Endothelial cell of umbilical vein (primary cell): ENCODE measurements around the gene HERC5. TPM values are rescaled to one million over a fixed set of nuclear protein-coding genes. Genes with fewer than 3 reads are reported as not detected.

Experiments
- BruUV-seq: library from RNA; stranded (reverse); fragments of 400-500 nt; replicated peaks from 2 replicates; lab custom pipeline; 2021; lab: Mats Ljungman, UMichigan
- CTCF ChIA-PET: fragments of 300-600, 350-600 bp; sonication (Branson Sonifier 250); formaldehyde crosslinking; loops from one replicate; lab custom pipeline; 2021; ENCODE audit warnings: antibody characterized with exemption, inconsistent platforms; lab: Charles Lee
- POLR2A ChIA-PET: fragments of 300-600, 350-600 bp; sonication (Branson Sonifier 250); formaldehyde crosslinking; loops from one replicate; lab custom pipeline; 2021; ENCODE audit warnings: antibody characterized with exemption, inconsistent platforms; lab: Charles Lee
- DNase-seq: peaks from one replicate; pipeline ENCODE4 v3.0.0-alpha.2; 2011; ENCODE audit warnings: low read depth, low spot score
- FAIRE-seq: peaks from 2 replicates; lab custom pipeline; 2011; peaks lifted over from hg19 to GRCh38; lab: Jason Lieb, UNC
- H2AFZ ChIP-seq: 2 replicates; pipeline ENCODE4 v1.6.0; 2012; ENCODE audit warnings: low read depth, low read length, control low read depth, inconsistent platforms
- H3K27ac ChIP-seq: 2 replicates; pipeline ENCODE4 v1.5.1; 2011; ENCODE audit warnings: low read depth, mild to moderate bottlenecking, control low read depth, low read length, moderate library complexity; ENCODE audit not compliant: insufficient read depth
- H3K27me3 ChIP-seq, 2 experiments: 2 replicates each; pipeline versions ENCODE4 v1.6.0 to v1.6.1; 2011; ENCODE audit warnings: low read length in 2 of 2, mixed read lengths in 1 of 2; ENCODE audit not compliant: control insufficient read depth in 2 of 2, insufficient read depth in 2 of 2
- H3K36me3 ChIP-seq, 2 experiments: 2 replicates in 1 of 2; 3 replicates in 1 of 2; pipeline ENCODE4 v1.5.1; 2011; ENCODE audit warnings: low read length in 2 of 2, mild to moderate bottlenecking in 1 of 2, moderate library complexity in 1 of 2; ENCODE audit not compliant: control insufficient read depth in 2 of 2, insufficient read depth in 2 of 2; ENCODE audit errors: extremely low read depth in 1 of 2
- H3K4me1 ChIP-seq: 3 replicates; pipeline ENCODE4 v1.5.1; 2011; ENCODE audit warnings: mild to moderate bottlenecking, low read length; ENCODE audit not compliant: control insufficient read depth, insufficient read depth; ENCODE audit errors: extremely low read depth
- H3K4me2 ChIP-seq: 2 replicates; pipeline ENCODE4 v1.6.1; 2011; ENCODE audit warnings: low read length, control low read depth, mixed read lengths; ENCODE audit not compliant: insufficient read depth
- H3K4me3 ChIP-seq, 3 experiments: fragments of 200-600 bp in 1 of 3; sonication (generic), shearing (Covaris generic) in 1 of 3; replicated peaks in 1 of 3; 2 replicates each; pipeline ENCODE4 v1.5.1; 2011 to 2016; ENCODE audit warnings: control low read depth in 3 of 3, low read length in 3 of 3, mild to moderate bottlenecking in 2 of 3, inconsistent platforms in 1 of 3, low read depth in 1 of 3, moderate library complexity in 1 of 3; ENCODE audit not compliant: insufficient read depth in 1 of 3
- H3K79me2 ChIP-seq: 2 replicates; pipeline ENCODE4 v1.6.0; 2012; ENCODE audit warnings: low read length, inconsistent platforms; ENCODE audit not compliant: control insufficient read depth, insufficient read depth
- H3K9ac ChIP-seq: replicated peaks from 2 replicates; pipeline ENCODE3; 2011; ENCODE audit warnings: low read length, control low read depth; ENCODE audit not compliant: insufficient read depth; ENCODE audit errors: extremely low read depth
- H3K9me1 ChIP-seq: replicated peaks from 3 replicates; pipeline ENCODE4 v1.6.0; 2011; ENCODE audit warnings: mild to moderate bottlenecking, low read length; ENCODE audit not compliant: control insufficient read depth, insufficient read depth; ENCODE audit errors: extremely low read depth
- H3K9me3 ChIP-seq: replicated peaks from 2 replicates; pipeline ENCODE4 v1.5.1; 2012; ENCODE audit warnings: low read length, inconsistent platforms; ENCODE audit not compliant: control insufficient read depth, insufficient read depth
- H4K20me1 ChIP-seq: replicated peaks from 2 replicates; pipeline ENCODE3; 2011; ENCODE audit warnings: mild to moderate bottlenecking, low read length; ENCODE audit not compliant: control insufficient read depth, insufficient read depth; ENCODE audit errors: extremely low read depth
- EZH2 ChIP-seq: IDR thresholded peaks from 2 replicates; pipeline ENCODE4 v1.6.1; 2012; ENCODE audit warnings: borderline replicate concordance, low read depth, mild to moderate bottlenecking, moderate library complexity, low read length, inconsistent platforms; ENCODE audit not compliant: severe bottlenecking
- FOS ChIP-seq: IDR thresholded peaks from 2 replicates; pipeline ENCODE4 v1.6.1; 2011; ENCODE audit warnings: mild to moderate bottlenecking, low read length, moderate library complexity, borderline replicate concordance; ENCODE audit not compliant: insufficient read depth
- GATA2 ChIP-seq: IDR thresholded peaks from 2 replicates; pipeline ENCODE4 v1.7.0; 2011; ENCODE audit warnings: low read depth, mild to moderate bottlenecking, moderate library complexity, mixed read lengths, low read length; ENCODE audit not compliant: insufficient read length, insufficient read depth
- JUN ChIP-seq: IDR thresholded peaks from 2 replicates; pipeline ENCODE4 v1.6.1; 2011; ENCODE audit warnings: borderline replicate concordance, low read depth; ENCODE audit not compliant: insufficient read length, insufficient read depth
- MYC ChIP-seq: IDR thresholded peaks from one replicate; pipeline ENCODE4 v1.6.1; 2011; ENCODE audit warnings: mild to moderate bottlenecking, low read depth, low read length
- POLR2A ChIP-seq: IDR thresholded peaks from 2 replicates; pipeline ENCODE4 v1.6.1; 2012; ENCODE audit warnings: low read depth, mild to moderate bottlenecking, control low read depth, low read length
- POLR2AphosphoS5 ChIP-seq: IDR thresholded peaks from 2 replicates; pipeline ENCODE4 v1.6.1; 2012; ENCODE audit warnings: low read depth, mild to moderate bottlenecking, control low read depth, low read length, moderate library complexity; ENCODE audit not compliant: insufficient read depth
- dilution Hi-C: fragments of 300-500 bp; cut with MboI; formaldehyde crosslinking; loops from one replicate; pipeline ENCODE4 v1.15.0; 2019; ENCODE audit warnings: low sequenced_read_pairs; ENCODE audit not compliant: extremely low pct_ligation_motif_present
- intact Hi-C: fragments of 100-400 bp; cut with micrococcal nuclease; formaldehyde crosslinking; loops from one replicate; pipeline ENCODE4 v1.10.0; 2022
- polyA plus RNA-seq, 4 experiments: library from polyadenylated mRNA; depleted of rRNA in 3 of 4; stranded (reverse) in 3 of 4; unstranded in 1 of 4; fragments of >200 nt; gene quantifications; 2 replicates each; pipeline versions ENCODE4 v1.2.1 to v1.2.3, GENCODE V29; 2011 to 2012; ENCODE audit warnings: missing spikeins in 1 of 4
- total RNA-seq: library from RNA; stranded (reverse); gene quantifications from 2 replicates; pipeline ENCODE4 v1.2.3, GENCODE V29; 2021
- TF ChIP-seq, protein P1 (sequence below), 2 donors: IDR thresholded peaks; 1 replicate in 1 of 2; 2 replicates in 1 of 2; pipeline ENCODE4 v1.5.1; 2011; ENCODE audit warnings: low read length in 2 of 2, mild to moderate bottlenecking in 2 of 2, moderate library complexity in 2 of 2, control low read depth in 1 of 2, inconsistent platforms in 1 of 2, low read depth in 1 of 2; ENCODE audit not compliant: insufficient read depth in 1 of 2; ENCODE audit errors: extremely low read depth in 1 of 2
- TF ChIP-seq, protein P2 (sequence below): IDR thresholded peaks from 2 replicates; pipeline ENCODE4 v1.6.1; 2011; ENCODE audit not compliant: insufficient read depth, insufficient read length

HERC5 gene
- total and polyA plus RNA-seq, 2 donors (not counting 3 experiments of a cell fraction or from before 2014, with no cell fraction given): 0.19 to 0.91 TPM

DNA sequence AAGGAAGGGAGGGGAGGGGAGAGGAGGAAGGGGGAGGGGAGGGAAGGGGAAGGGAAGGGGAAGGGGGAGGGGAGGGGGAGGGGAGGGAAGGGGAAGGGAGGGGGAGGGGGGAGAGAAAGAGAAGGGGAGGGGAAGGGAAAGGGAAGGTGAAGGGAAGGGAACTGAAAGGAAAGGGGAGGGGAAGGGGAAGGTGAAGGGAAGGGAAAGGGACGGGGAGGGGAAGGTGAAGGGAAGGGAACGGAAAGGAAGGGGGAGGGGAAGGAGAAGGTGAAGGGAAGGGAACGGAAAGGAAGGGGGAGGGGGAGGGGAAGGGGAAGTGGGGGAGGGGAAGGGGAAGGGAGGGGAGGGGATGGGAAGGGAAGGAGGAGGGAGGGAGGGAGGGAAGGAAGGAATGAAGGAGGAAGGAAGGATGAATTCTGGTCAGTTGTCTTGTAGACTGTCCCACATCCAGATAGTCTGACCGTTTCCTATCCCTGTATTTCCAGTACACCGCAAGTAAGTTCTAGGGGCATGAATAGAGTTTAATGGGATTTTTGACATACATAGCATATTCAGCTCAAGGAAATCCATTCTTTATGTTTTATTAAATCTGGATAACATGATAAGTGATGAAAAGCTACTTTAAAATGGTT lies 20.4 kb downstream of the HERC5 start:
- dilution Hi-C loops: no loop called here
- Histone ChIP-seq H3K4me1 (no peaks in the 10 kb centered on the region), H3K4me2 (no peak overlapping the region), H3K36me3 (no peaks in the 10 kb centered on the region), H3K27me3 (peaks cover 0 to 4% of the 10 kb centered on the region in 2 experiments), H2AFZ (no peak overlapping the region), H3K79me2 (no peaks in the 10 kb centered on the region), H3K4me3 (no peak overlapping the region), H3K9me3 (no peaks in the 10 kb centered on the region), H3K9ac (no peak overlapping the region), H3K9me1 (no peaks in the 10 kb centered on the region), H3K27ac (no peak overlapping the region), H4K20me1 (no peaks in the 10 kb centered on the region)
- BruUV-seq: no TSS peak
- CTCF ChIA-PET: interaction anchor here (1.4 kb wide), 1 partner anchor 35 kb away, joined by 3 read pairs; no protein-coding TSS in a partner anchor
- POLR2A ChIA-PET: no interaction called here
- intact Hi-C loops: no loop called here
- DNase-seq (no peak), FAIRE-seq (no peak)
- TF ChIP-seq, protein P1, sequence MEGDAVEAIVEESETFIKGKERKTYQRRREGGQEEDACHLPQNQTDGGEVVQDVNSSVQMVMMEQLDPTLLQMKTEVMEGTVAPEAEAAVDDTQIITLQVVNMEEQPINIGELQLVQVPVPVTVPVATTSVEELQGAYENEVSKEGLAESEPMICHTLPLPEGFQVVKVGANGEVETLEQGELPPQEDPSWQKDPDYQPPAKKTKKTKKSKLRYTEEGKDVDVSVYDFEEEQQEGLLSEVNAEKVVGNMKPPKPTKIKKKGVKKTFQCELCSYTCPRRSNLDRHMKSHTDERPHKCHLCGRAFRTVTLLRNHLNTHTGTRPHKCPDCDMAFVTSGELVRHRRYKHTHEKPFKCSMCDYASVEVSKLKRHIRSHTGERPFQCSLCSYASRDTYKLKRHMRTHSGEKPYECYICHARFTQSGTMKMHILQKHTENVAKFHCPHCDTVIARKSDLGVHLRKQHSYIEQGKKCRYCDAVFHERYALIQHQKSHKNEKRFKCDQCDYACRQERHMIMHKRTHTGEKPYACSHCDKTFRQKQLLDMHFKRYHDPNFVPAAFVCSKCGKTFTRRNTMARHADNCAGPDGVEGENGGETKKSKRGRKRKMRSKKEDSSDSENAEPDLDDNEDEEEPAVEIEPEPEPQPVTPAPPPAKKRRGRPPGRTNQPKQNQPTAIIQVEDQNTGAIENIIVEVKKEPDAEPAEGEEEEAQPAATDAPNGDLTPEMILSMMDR (IDR thresholded peaks at IDR 0.05; ENCODE audit: extremely low read depth in 1 of 2, insufficient read depth in 1 of 2, low read depth in 1 of 2, low read length in 2 of 2): no peak
- TF ChIP-seq, protein P2, sequence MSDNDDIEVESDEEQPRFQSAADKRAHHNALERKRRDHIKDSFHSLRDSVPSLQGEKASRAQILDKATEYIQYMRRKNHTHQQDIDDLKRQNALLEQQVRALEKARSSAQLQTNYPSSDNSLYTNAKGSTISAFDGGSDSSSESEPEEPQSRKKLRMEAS: no peak
- TF ChIP-seq POLR2A: no peak
- TF ChIP-seq EZH2: no peak
- TF ChIP-seq MYC: no peak
- TF ChIP-seq JUN: no peak
- no peak for TF ChIP-seq FOS
- no peak for TF ChIP-seq GATA2
- no peak for TF ChIP-seq POLR2AphosphoS5
